Heart left ventricle (tissue), 16 donors: Measurements from ENCODE around the gene TPSB2. TPM values are rescaled to one million over a fixed set of nuclear protein-coding genes. Genes with fewer than 3 reads are reported as not detected.
"Not testable (repeated sequence)": the region's sequence is repeated elsewhere in the genome, so short reads cannot be mapped to it uniquely, and the experiment has no call there.

ENCODE experiments used
- ATAC-seq, 4 donors: fragments of 200-7000 bp; cut with Tn5 transposase; one replicate each; pipeline ENCODE4 v1.9.1; 2020 to 2022; ENCODE audit warnings: moderate library complexity in 4 of 4, mild to moderate bottlenecking in 3 of 4, moderate number of reproducible peaks in 1 of 4
- DNase-seq, 5 donors: peaks; one replicate each; pipeline ENCODE4 v3.0.0-alpha.2; 2020
- H3K27ac ChIP-seq, 12 donors: fragments of 200-600 bp; sonication (generic) in 4 of 12; one replicate each; pipeline versions ENCODE4 v1.5.0 to v1.8.0; 2016 to 2022; ENCODE audit warnings: mild to moderate bottlenecking in 2 of 12
- H3K27me3 ChIP-seq, 9 donors: fragments of 200-600 bp; sonication (generic) in 2 of 9; one replicate each; pipeline versions ENCODE4 v1.5.1 to v1.8.0; 2016 to 2022; ENCODE audit warnings: mild to moderate bottlenecking in 3 of 9
- H3K36me3 ChIP-seq, 9 donors: fragments of 200-600 bp; sonication (generic) in 2 of 9; one replicate each; pipeline versions ENCODE4 v1.5.0 to v1.8.0; 2018 to 2022; ENCODE audit warnings: mild to moderate bottlenecking in 2 of 9
- H3K4me1 ChIP-seq, 12 donors: fragments of 200-600 bp; sonication (generic) in 4 of 12; one replicate each; pipeline versions ENCODE4 v1.5.0 to v1.8.0; 2016 to 2022; ENCODE audit warnings: mild to moderate bottlenecking in 3 of 12
- H3K4me3 ChIP-seq, 12 donors: fragments of 200-600 bp; sonication (generic) in 4 of 12; one replicate each; pipeline versions ENCODE4 v1.5.0 to v1.8.0; 2017 to 2022; ENCODE audit warnings: mild to moderate bottlenecking in 9 of 12, moderate library complexity in 4 of 12
- H3K9me3 ChIP-seq, 12 donors: fragments of 200-600 bp; sonication (generic) in 4 of 12; one replicate each; pipeline versions ENCODE4 v1.5.0 to v1.8.0; 2016 to 2022; ENCODE audit warnings: mild to moderate bottlenecking in 1 of 12
- POLR2A ChIP-seq, 2 donors: fragments of 450-650 bp; IDR thresholded peaks; one replicate each; pipeline ENCODE4 v1.6.1; 2017; ENCODE audit warnings: antibody characterized with exemption in 2 of 2, mild to moderate bottlenecking in 2 of 2, moderate library complexity in 2 of 2
- WGBS, 4 donors: extraction: QIAGEN DNeasy Blood & Tissue Kit in 2 of 4; methylation state at CpG; one replicate each; pipeline versions ENCODE4 v1.1.5 to v1.1.7; 2013 to 2018; 5-methylcytosine and 5-hydroxymethylcytosine counted together
- intact Hi-C, 10 donors: fragments of 100-400 bp; cut with DNase I; formaldehyde crosslinking; loops; one replicate each; pipeline versions ENCODE4 v1.11.1 to v1.14.2; 2022
- polyA plus RNA-seq, 2 donors: library from polyadenylated mRNA; stranded (reverse); fragments of 200-250 nt; gene quantifications; one replicate each; pipeline ENCODE4 v1.2.3, GENCODE V29; 2013
- total RNA-seq, 9 donors: library from RNA; depleted of rRNA in 2 of 9; stranded (reverse); fragments of >200 nt in 2 of 9; fragmentation: NEBNext Ultra II Directional in 3 of 9; extraction: Animal tissue kit (Norgen Biotek cat#: 25700) in 3 of 9; gene quantifications; one replicate each; pipeline versions ENCODE4 v1.1.0 to v1.2.4, GENCODE V29; 2016 to 2023
- TF ChIP-seq, protein P1 (sequence below), 12 donors: fragments of 200-600 bp; sonication (generic) in 4 of 12; IDR thresholded peaks; one replicate each; pipeline versions ENCODE4 v1.5.0 to v1.8.0; 2018 to 2022; ENCODE audit warnings: antibody characterized with exemption in 12 of 12, mild to moderate bottlenecking in 5 of 12
- donor health status: ischemic (EF 13 %, LVEDD 7.1; RV severe dilation, severe dysfunction).
- donor health status: healthy with polysubstance abuse.
- donor health status: DM: no; HTN: yes; CAD: no.
- donor health status: DM: no; HTN: no; CAD: no.
- donor health status: ischemic (EF 25% LVEDD 6.9; RV normal size, moderate dysfunction).
- donor health status: ischemic (EF 25% LVEDD 5.7; RV mildly dilated, moderate dysfunction).
- donor health status: healthy.
- donor health status: DM: yes; HTN: yes; CAD: no.
- donor health status: ischemic (EF 35%, LVEDD 5.7; RV mildly dilated, moderate dysfunction).
- donor health status: nonischemic (EF 11% LVEDD 7.7; RV severe dilation, severe dysfunction).
- donor health status: DM: yes; HTN: yes; CAD: no.
- donor health status: PGD.
- donor health status: ischemic (EF 29% LVEDD 5.4; RV normal size, mild dysfunction).
- donor health status: nonischemic (EF 23%, LVEDD 6.1; RV moderate dilation, normal function).

Gene TPSB2
- total and polyA plus RNA-seq, 11 donors, result 2.0 to 18.1 (median 2.3) TPM; not detected in 1

DNA sequence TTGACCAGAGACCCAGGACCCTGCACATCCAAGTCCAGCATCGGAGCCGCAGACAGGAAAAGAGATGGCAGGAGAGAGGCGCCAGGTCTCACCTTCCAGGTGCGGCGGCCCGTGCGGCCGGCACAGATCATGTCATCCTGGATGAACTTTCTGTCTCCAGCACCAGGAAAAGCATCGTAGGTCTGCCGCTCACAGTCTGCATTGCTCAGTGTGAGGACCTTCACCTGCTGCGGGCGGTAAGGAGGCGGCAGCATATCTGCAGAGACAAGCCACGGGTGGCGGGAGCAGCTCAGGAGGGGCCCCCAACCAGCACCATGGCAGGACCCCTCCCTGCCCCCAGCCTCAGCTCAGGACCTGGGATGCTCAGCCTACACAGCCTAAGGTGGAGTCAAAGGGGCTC lies 43.8 kb upstream of the TPSB2 start:
- intact Hi-C loops, result no loop called here
- Histone ChIP-seq H3K36me3 (no peaks in the 10 kb centered on the region), H3K4me1 (peaks cover 0 to 8% (median 0%) of the 10 kb centered on the region in 12 donors), H3K9me3 (no peaks in the 10 kb centered on the region), H3K27ac (no peak overlapping the region), H3K27me3 (peaks cover 0 to 21% (median 9%) of the 10 kb centered on the region in 9 donors), H3K4me3 (no peak overlapping the region)
- TF ChIP-seq POLR2A (IDR thresholded peaks at IDR 0.05), result no peak
- TF ChIP-seq, protein P1, sequence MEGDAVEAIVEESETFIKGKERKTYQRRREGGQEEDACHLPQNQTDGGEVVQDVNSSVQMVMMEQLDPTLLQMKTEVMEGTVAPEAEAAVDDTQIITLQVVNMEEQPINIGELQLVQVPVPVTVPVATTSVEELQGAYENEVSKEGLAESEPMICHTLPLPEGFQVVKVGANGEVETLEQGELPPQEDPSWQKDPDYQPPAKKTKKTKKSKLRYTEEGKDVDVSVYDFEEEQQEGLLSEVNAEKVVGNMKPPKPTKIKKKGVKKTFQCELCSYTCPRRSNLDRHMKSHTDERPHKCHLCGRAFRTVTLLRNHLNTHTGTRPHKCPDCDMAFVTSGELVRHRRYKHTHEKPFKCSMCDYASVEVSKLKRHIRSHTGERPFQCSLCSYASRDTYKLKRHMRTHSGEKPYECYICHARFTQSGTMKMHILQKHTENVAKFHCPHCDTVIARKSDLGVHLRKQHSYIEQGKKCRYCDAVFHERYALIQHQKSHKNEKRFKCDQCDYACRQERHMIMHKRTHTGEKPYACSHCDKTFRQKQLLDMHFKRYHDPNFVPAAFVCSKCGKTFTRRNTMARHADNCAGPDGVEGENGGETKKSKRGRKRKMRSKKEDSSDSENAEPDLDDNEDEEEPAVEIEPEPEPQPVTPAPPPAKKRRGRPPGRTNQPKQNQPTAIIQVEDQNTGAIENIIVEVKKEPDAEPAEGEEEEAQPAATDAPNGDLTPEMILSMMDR (IDR thresholded peaks at IDR 0.05), result no peak
- ATAC-seq (no peak), DNase-seq (peak in 2 of 5 donors; percentile 8 to 11)
- WGBS, 4 donors, result 80 to 92% (median 91%) methylated on average over 9 to 15 of the region's 15 CpGs; no CpG with 5 or more reads in 1 of the 4 donors

DNA sequence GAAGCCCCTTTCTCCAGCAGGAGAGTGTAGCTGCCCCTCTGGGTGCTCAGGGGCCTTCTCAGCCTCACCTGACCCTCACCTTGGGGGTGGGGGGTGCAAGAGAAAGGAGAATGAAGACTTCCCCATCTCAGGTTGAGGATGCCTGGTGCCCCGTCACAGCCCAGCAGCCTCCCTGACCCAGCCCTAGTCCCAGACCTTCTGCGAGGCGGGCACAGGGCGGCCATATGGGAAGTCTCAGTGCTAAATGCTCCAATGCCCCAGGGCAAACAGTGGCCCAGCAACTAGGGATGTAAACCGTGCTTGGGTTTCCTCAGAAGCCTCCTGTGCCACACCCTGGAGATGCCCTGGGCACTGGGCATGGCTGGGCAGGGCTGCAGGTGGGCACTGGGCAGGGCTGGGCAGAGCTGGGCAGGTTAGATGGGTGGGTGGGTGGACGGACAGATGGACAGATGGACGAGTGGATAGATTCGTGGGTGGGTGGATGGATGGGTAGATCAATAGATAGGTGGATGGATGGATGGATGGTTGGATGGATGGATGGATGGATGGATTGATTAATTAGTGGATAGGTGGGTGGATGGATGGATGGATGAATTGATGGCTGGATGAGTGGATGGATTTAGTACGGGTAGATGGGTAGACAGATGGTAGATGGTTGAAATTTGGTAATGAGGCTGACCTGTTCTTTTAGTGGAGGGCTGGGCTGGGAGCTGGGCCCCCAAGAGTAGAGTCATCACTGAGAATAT lies 42.6 kb upstream of the TPSB2 start:
- TF ChIP-seq, protein P1 (IDR thresholded peaks at IDR 0.05), result no peak
- no peak for TF ChIP-seq POLR2A (IDR thresholded peaks at IDR 0.05)
- intact Hi-C loops, result no loop called here
- H3K4me3 ChIP-seq, result no peak overlapping the region
- peak in 2 of 5 donors; percentile 1 to 16 for DNase-seq
- H3K27me3 ChIP-seq, result peaks cover 0 to 16% (median 6%) of the 10 kb centered on the region in 9 donors
- H3K36me3 ChIP-seq, result no peaks in the 10 kb centered on the region
- peak in 1 of 4 donors; percentile 12 for ATAC-seq
- H3K9me3 ChIP-seq, result no peaks in the 10 kb centered on the region
- WGBS, 4 donors, result 72 to 82% (median 75%) methylated on average over 5 to 9 of the region's 9 CpGs
- no peak overlapping the region for H3K27ac ChIP-seq
- H3K4me1 ChIP-seq, result peaks cover 0 to 8% (median 0%) of the 10 kb centered on the region in 12 donors

DNA sequence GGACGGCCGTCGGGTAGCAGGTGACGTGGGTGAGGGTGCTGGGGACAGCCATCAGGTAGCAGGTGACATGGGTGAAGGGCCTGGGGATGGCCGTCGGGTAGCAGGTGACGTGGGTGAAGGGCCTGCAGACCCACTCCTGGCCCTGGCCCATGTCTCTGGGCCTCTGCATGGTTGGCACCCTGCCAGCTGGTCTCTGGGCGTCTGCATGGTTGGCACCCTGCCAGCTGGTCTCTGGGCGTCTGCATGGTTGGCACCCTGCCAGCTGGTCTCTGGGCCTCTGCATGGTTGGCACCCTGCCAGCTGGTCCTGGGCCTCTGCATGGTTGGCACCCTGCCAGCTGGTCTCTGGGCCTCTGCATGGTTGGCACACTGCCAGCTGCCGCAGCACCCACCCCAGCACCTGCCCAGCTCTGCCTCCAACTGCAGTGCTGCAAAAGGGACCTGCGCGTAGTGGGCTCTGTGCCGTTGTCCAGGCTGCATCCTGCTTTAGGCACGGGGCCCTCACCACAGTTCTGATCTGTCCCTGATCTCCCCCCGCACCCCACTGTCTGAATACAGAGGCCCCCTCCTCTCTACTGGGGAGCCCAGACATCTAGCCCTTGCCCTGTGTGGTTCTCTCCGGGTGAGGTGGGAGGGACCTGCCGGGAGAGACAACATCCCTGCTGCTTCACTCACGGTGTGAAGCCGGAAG lies 41.9 kb upstream of the TPSB2 start:
- intact Hi-C loops, H3K27ac ChIP-seq, H3K4me1 ChIP-seq, H3K4me3 ChIP-seq, H3K36me3 ChIP-seq, H3K9me3 ChIP-seq, H3K27me3 ChIP-seq: not testable (repeated sequence)
- 10 to 26% (median 14%) methylated on average over 8 to 19 of the region's 19 CpGs for WGBS, 4 donors
- ATAC-seq, result peak in 2 of 4 donors; percentile 16 to 62
- peak in 2 of 5 donors; percentile 19 to 34 for DNase-seq

DNA sequence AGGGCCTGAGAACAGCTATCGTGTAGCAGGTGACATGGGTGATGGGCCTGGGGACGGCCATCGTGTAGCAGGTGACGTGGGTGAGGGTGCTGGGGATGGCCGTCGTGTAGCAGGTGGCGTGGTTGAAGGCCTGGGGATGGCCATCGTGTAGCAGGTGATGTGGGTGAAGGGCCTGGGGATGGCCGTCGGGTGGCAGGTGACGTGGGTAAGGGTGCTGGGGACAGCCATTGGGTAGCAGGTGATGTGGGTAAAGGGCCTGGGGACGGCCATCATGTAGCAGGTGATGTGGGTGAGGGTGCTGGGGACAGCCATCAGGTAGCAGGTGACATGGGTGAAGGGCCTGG lies 41.4 kb upstream of the TPSB2 start:
- 69 to 80% (median 74%) methylated on average over 12 of the region's 12 CpGs for WGBS, 4 donors
- peaks cover 0 to 7% (median 0%) of the 10 kb centered on the region in 9 donors for H3K27me3 ChIP-seq
- H3K27ac ChIP-seq, result no peak overlapping the region
- intact Hi-C loops, result no loop called here
- H3K36me3 ChIP-seq, result no peaks in the 10 kb centered on the region
- H3K4me1 ChIP-seq, result peaks cover 0 to 8% (median 0%) of the 10 kb centered on the region in 12 donors
- peak in 1 of 5 donors; percentile 9 for DNase-seq
- TF ChIP-seq, protein P1 (IDR thresholded peaks at IDR 0.05), result no peak
- no peak for TF ChIP-seq POLR2A (IDR thresholded peaks at IDR 0.05)
- H3K9me3 ChIP-seq, result no peaks in the 10 kb centered on the region
- no peak for ATAC-seq
- H3K4me3 ChIP-seq, result no peak overlapping the region

DNA sequence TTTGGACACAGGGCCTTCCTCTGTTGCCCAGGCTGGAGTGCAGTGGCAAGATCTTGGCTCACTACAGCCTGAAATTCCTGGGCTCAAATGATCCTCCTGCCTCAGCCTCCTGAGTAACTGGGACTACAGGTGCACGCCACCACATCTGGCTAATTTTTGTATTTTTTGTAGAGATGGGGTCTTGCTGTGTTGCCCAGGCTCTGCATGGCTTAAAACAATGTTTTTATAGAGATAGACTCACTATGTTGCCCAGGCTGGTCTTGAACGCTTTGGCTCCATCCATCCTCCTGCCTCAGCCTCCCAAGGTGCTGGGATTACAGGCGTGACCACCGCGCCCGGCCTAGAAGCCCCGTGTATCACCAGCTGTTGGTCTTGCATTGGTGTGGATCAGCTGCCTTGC lies 39.4 kb upstream of the TPSB2 start:
- ATAC-seq, H3K27me3 ChIP-seq, H3K4me1 ChIP-seq, H3K9me3 ChIP-seq, H3K4me3 ChIP-seq, intact Hi-C loops, H3K27ac ChIP-seq, DNase-seq, H3K36me3 ChIP-seq: not testable (repeated sequence)
- WGBS, 4 donors, result 89 to 96% (median 93%) methylated on average over 7 of the region's 7 CpGs
